PC-3 (cell line): ENCODE measurements around the gene GPRIN3. TPM values are rescaled to one million over a fixed set of nuclear protein-coding genes. Genes with fewer than 3 reads are reported as not detected.

Source experiments
- ATAC-seq: fragments of 200-7000 bp; cut with Tn5 transposase; 2 replicates; pipeline ENCODE4 v1.9.1; 2020; ENCODE audit warnings: mild to moderate bottlenecking, moderate library complexity
- BruUV-seq: library from RNA; stranded (reverse); fragments of 400-500 nt; replicated peaks from 2 replicates; lab custom pipeline; 2021; lab: Mats Ljungman, UMichigan
- CTCF ChIA-PET: fragments of 300-600 bp; sonication (Branson Sonifier 250); formaldehyde crosslinking; loops from one replicate; lab custom pipeline; 2022; ENCODE audit warnings: antibody characterized with exemption; lab: Charles Lee
- POLR2A ChIA-PET: fragments of 300-600 bp; sonication (Branson Sonifier 250); formaldehyde crosslinking; loops from one replicate; lab custom pipeline; 2022; ENCODE audit warnings: antibody characterized with exemption; ENCODE audit not compliant: unreplicated experiment; lab: Charles Lee
- DNase-seq: peaks from one replicate; pipeline ENCODE4 v3.0.0-alpha.2; 2015
- H2AFZ ChIP-seq: fragments of 300-600 bp; sonication (generic); 2 replicates; pipeline ENCODE4 v1.6.0; 2016; ENCODE audit warnings: antibody characterized with exemption, low read length
- H3F3A ChIP-seq: fragments of 300-600 bp; sonication (generic); one replicate; pipeline ENCODE4 v1.6.0; 2017; ENCODE audit warnings: antibody characterized with exemption, low read length, control low read depth, mild to moderate bottlenecking; ENCODE audit not compliant: unreplicated experiment
- H3K27ac ChIP-seq: fragments of 300-600 bp; sonication (generic); 2 replicates; pipeline ENCODE4 v1.5.1; 2016; ENCODE audit warnings: mild to moderate bottlenecking, low read length
- H3K27me3 ChIP-seq: fragments of 300-600 bp; sonication (generic); 2 replicates; pipeline ENCODE4 v1.6.1; 2016; ENCODE audit warnings: low read length, mixed read lengths
- H3K36me3 ChIP-seq: fragments of 300-600 bp; sonication (generic); 2 replicates; pipeline ENCODE4 v1.6.1; 2016; ENCODE audit warnings: low read depth, mixed run types, low read length, mixed read lengths
- H3K4me1 ChIP-seq: fragments of 300-600 bp; sonication (generic); 2 replicates; pipeline ENCODE4 v1.5.1; 2016; ENCODE audit warnings: low read length; ENCODE audit not compliant: insufficient read depth
- H3K4me2 ChIP-seq: fragments of 300-600 bp; sonication (generic); 2 replicates; pipeline ENCODE4 v1.6.0; 2016; ENCODE audit warnings: low read length
- H3K4me3 ChIP-seq: fragments of 300-600 bp; sonication (generic); 2 replicates; pipeline ENCODE4 v1.5.1; 2016; ENCODE audit warnings: mild to moderate bottlenecking, low read length, mixed read lengths
- H3K79me2 ChIP-seq: fragments of 300-600 bp; sonication (generic); 2 replicates; pipeline ENCODE4 v1.6.1; 2017; ENCODE audit warnings: low read length, mixed read lengths
- H3K9ac ChIP-seq: fragments of 300-600 bp; sonication (generic); 2 replicates; pipeline ENCODE4 v1.6.0; 2016; ENCODE audit warnings: mild to moderate bottlenecking, low read length
- H3K9me2 ChIP-seq: fragments of 300-600 bp; sonication (generic); replicated peaks from 2 replicates; pipeline ENCODE4 v1.6.1; 2016; ENCODE audit warnings: mixed run types, low read length, mixed read lengths
- H3K9me3 ChIP-seq: fragments of 300-600 bp; sonication (generic); 2 replicates; pipeline ENCODE4 v1.6.1; 2016; ENCODE audit warnings: low read length, mixed read lengths
- H4K20me1 ChIP-seq: fragments of 300-600 bp; sonication (generic); 2 replicates; pipeline ENCODE4 v1.6.1; 2016; ENCODE audit warnings: low read length, mixed read lengths
- CTCF ChIP-seq: fragments of 300-600 bp; sonication (generic); conservative IDR thresholded peaks from 2 replicates; pipeline ENCODE4 v1.5.1; 2017; ENCODE audit warnings: antibody characterized with exemption, low read depth, mild to moderate bottlenecking, low read length
- EZH2 ChIP-seq: fragments of 300-600 bp; sonication (generic); IDR thresholded peaks from one replicate; pipeline ENCODE4 v1.6.1; 2017; ENCODE audit warnings: antibody characterized with exemption, mild to moderate bottlenecking, low read length; ENCODE audit not compliant: unreplicated experiment
- EZH2phosphoT487 ChIP-seq: fragments of 300-600 bp; sonication (generic); IDR thresholded peaks from 2 replicates; pipeline ENCODE4 v1.6.1; 2018; ENCODE audit warnings: mild to moderate bottlenecking, antibody characterized with exemption, low read length, borderline replicate concordance
- intact Hi-C: fragments of 100-400 bp; cut with micrococcal nuclease; formaldehyde crosslinking; loops from 2 replicates; pipeline ENCODE4 v1.9.0; 2023
- total RNA-seq: library from RNA; depleted of rRNA; stranded (reverse); fragments of >200 nt; gene quantifications from 2 replicates; pipeline ENCODE4 v1.2.3, GENCODE V29; 2014

The GPRIN3 gene
- total RNA-seq, 1 experiment from 2014 or later = not detected

- peak overlapping the region; percentile 67 for H2AFZ ChIP-seq
- no peaks in the 10 kb centered on the region for H3K27me3 ChIP-seq
- no peak overlapping the region for H3K27ac ChIP-seq
- H4K20me1 ChIP-seq = no peaks in the 10 kb centered on the region
- H3K4me3 ChIP-seq = no peak overlapping the region
- peak; percentile 74 for TF ChIP-seq CTCF
- no peak for TF ChIP-seq EZH2
- TF ChIP-seq EZH2phosphoT487 = no peak
- ATAC-seq = peak; percentile 95
- no peaks in the 10 kb centered on the region for H3K9me3 ChIP-seq
- H3K9me2 ChIP-seq = no peaks in the 10 kb centered on the region
- H3F3A ChIP-seq = no peaks in the 10 kb centered on the region
- H3K36me3 ChIP-seq = no peaks in the 10 kb centered on the region
- ChIA-PET POLR2A (no interaction called here), CTCF (interaction anchor here (0.6 to 1.0 kb wide), 4 partner anchors 9 to 522 kb away, joined by 3 to 6 read pairs (median 4); no protein-coding TSS in a partner anchor)
- 0 out of 2 replicates have a peak overlapping the region, but pooled peaks have one; percentile 30 for H3K4me2 ChIP-seq
- intact Hi-C loops = loop anchor here (1.0 to 10.0 kb wide), 3 partner anchors 62 to 675 kb away; no protein-coding TSS in a partner anchor
- peak; percentile 79 for DNase-seq
- no peaks in the 10 kb centered on the region for H3K79me2 ChIP-seq
- no peak overlapping the region for H3K9ac ChIP-seq
- BruUV-seq = no TSS peak
- 0 out of 2 replicates have a peak, but pooled peaks cover 3% of the 10 kb centered on the region for H3K4me1 ChIP-seq
Measured at GRCh38 chr4:89226665-89227574, 80.7 kb downstream of the GPRIN3 start.

- H3K27ac ChIP-seq = no peak overlapping the region
- TF ChIP-seq CTCF (no peak), EZH2phosphoT487 (no peak), EZH2 (no peak)
- no peak overlapping the region for H3K4me3 ChIP-seq
- ATAC-seq = no peak
- no peaks in the 10 kb centered on the region for H3K27me3 ChIP-seq
- ChIA-PET POLR2A (no interaction called here), CTCF (interaction anchor here (0.5 kb wide), 1 partner anchor 401 kb away, joined by 6 read pairs; no protein-coding TSS in a partner anchor)
- intact Hi-C loops = loop anchor here (10.0 kb wide), 1 partner anchor 57 kb away; no protein-coding TSS in a partner anchor
- H3K9ac ChIP-seq = no peak overlapping the region
- no TSS peak for BruUV-seq
- H3K36me3 ChIP-seq = no peaks in the 10 kb centered on the region
- no peak overlapping the region for H3K4me2 ChIP-seq
- H3K9me3 ChIP-seq = no peaks in the 10 kb centered on the region
- H2AFZ ChIP-seq = no peak overlapping the region
- 0 out of 2 replicates have a peak, but pooled peaks cover 3% of the 10 kb centered on the region for H3K4me1 ChIP-seq
- no peaks in the 10 kb centered on the region for H3K9me2 ChIP-seq
- peak; percentile 27 for DNase-seq
- H4K20me1 ChIP-seq = no peaks in the 10 kb centered on the region
- no peaks in the 10 kb centered on the region for H3K79me2 ChIP-seq
- no peaks in the 10 kb centered on the region for H3F3A ChIP-seq
Measured at GRCh38 chr4:89222170-89222569, 85.4 kb downstream of the GPRIN3 start.
